IPS DF 6.9 (cell line): ENCODE data around the gene DTX4.

Experiments used
- DNase-seq: peaks from one replicate; pipeline ENCODE4 v3.0.0-alpha.2; 2013; ENCODE audit warnings: low read depth, low spot score
- H3K27ac ChIP-seq: one replicate; pipeline ENCODE4 v1.5.1; 2013; ENCODE audit warnings: low read length, control low read depth
- H3K27me3 ChIP-seq: 2 replicates; pipeline ENCODE4 v1.6.1; 2013; ENCODE audit warnings: mild to moderate bottlenecking, low read length; ENCODE audit not compliant: control insufficient read depth, insufficient read depth
- H3K36me3 ChIP-seq: 2 replicates; pipeline ENCODE4 v1.6.1; 2013; ENCODE audit warnings: low read length; ENCODE audit not compliant: control insufficient read depth, insufficient read depth
- H3K4me1 ChIP-seq: 2 replicates; pipeline ENCODE4 v1.6.1; 2013; ENCODE audit warnings: low read length; ENCODE audit not compliant: control insufficient read depth, insufficient read depth
- H3K4me3 ChIP-seq: 2 replicates; pipeline ENCODE4 v1.5.1; 2013; ENCODE audit warnings: mild to moderate bottlenecking, low read length
- H3K9me3 ChIP-seq: 2 replicates; pipeline ENCODE4 v1.6.1; 2013; ENCODE audit warnings: low read length, inconsistent platforms; ENCODE audit not compliant: control insufficient read depth, insufficient read depth
- WGBS: extraction: QIAGEN DNeasy Blood & Tissue Kit; methylation state at CpG from one replicate; pipeline ENCODE4 v1.1.7; 2013; ENCODE audit warnings: mixed read lengths, missing lambda C conversion rate; ENCODE audit not compliant: insufficient read length, insufficient coverage; 5-methylcytosine and 5-hydroxymethylcytosine counted together

The DTX4 gene

DNA sequence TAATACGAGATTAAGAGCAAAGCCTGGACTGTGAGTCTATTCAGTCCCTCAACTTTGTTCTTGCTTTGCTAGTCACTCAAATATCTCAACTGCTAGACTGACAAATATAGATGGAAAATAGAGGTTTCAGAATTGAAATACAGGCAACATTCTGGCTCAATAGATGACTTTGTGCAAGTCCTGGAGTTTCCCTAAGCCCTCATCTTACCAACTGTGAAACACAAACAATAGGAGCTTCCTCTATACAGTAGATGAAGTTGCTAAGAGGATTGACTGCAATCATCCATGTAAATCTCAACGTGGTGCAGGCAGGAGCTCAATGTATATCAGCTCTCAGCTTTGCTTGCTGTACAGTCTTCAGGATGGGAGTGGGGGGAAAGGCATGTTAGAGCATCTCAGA, 47.0 kb downstream of the DTX4 start:
- H3K27ac ChIP-seq: no peak overlapping the region
- H3K36me3 ChIP-seq: no peaks in the 10 kb centered on the region
- no peak for DNase-seq
- H3K4me1 ChIP-seq: no peaks in the 10 kb centered on the region
- WGBS: no CpG with 5 or more reads among the region's 2 CpGs
- H3K4me3 ChIP-seq: no peak overlapping the region
- H3K27me3 ChIP-seq: no peaks in the 10 kb centered on the region
- H3K9me3 ChIP-seq: no peaks in the 10 kb centered on the region

DNA sequence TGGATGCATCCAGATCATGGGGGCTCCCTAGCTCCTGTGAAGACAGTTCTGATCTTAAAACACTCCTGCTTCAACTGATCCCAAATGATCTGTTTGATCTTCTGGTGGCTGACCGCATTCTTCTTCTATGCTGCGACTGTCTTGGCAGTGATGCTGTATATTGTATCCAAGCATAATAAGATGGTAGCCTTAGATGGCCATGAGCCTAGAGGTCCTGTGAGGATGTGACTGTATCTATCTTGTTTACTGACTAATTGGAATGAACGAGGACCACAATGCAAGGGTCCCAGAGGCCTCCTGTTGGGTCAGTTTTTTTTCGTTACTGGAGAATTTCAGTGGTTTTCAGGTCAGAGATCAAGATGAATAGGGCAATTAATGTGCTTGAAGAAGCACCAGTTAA, 47.9 kb downstream of the DTX4 start:
- Histone ChIP-seq H3K4me3 (no peak overlapping the region), H3K36me3 (no peaks in the 10 kb centered on the region), H3K27ac (no peak overlapping the region), H3K27me3 (no peaks in the 10 kb centered on the region), H3K4me1 (no peaks in the 10 kb centered on the region), H3K9me3 (no peaks in the 10 kb centered on the region)
- no CpG with 5 or more reads among the region's 4 CpGs for WGBS
- no peak for DNase-seq

DNA sequence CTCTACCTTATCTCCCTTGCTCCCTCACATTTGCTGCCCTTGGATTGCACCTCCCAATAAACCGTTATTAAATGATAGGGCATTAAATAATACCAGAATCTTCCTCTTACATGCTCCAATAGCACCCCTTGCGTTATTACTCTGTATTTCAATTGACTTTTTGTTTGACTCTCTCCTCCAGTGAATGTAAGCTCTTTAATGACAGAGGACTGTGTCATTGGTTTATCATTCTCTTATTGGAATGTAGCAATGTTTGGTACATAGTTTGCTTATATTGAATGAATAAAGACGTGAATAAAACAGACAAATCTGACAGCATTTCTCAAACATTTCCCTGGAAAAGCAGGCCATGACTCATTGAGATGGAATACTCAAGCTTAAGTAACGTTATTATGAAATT, 49.5 kb downstream of the DTX4 start:
- WGBS: no CpG with 5 or more reads among the region's 4 CpGs
- Histone ChIP-seq H3K4me1 (no peaks in the 10 kb centered on the region), H3K27me3 (no peaks in the 10 kb centered on the region), H3K9me3 (no peaks in the 10 kb centered on the region), H3K27ac (no peak overlapping the region), H3K4me3 (no peak overlapping the region), H3K36me3 (no peaks in the 10 kb centered on the region)
- DNase-seq: no peak

DNA sequence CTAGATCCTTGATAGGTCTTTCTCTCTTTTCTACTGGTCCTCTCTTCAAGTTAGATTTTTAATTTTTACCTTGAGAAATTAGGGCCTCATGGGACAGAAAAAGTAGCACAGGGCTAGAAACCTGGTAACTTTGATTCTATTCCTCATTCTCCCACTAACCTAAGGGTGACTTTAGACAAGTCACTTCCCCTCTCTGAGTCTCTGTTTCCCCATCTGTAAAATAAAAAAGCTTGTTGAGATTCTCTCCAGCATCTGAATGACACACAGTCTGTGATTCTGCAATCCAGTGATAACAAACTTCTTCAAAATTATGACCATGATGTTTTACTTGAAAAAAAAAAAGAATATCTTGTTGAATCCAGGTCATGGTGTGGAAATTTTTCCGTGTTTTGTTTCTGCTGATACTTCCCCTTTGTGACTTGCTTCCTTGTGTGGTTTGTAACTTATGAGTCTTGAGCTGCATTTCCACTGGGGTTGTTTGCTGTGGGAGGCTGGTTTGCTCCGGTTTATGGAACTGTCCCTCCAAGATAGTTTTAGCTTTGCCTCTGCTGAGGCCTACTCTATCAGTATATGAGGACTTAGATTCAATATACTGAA, 50.6 kb downstream of the DTX4 start:
- no peak for DNase-seq
- WGBS: no CpG with 5 or more reads among the region's 2 CpGs
- no peaks in the 10 kb centered on the region for H3K27me3 ChIP-seq
- H3K36me3 ChIP-seq: no peaks in the 10 kb centered on the region
- H3K4me3 ChIP-seq: no peak overlapping the region
- no peaks in the 10 kb centered on the region for H3K4me1 ChIP-seq
- no peak overlapping the region for H3K27ac ChIP-seq
- H3K9me3 ChIP-seq: no peaks in the 10 kb centered on the region

DNA sequence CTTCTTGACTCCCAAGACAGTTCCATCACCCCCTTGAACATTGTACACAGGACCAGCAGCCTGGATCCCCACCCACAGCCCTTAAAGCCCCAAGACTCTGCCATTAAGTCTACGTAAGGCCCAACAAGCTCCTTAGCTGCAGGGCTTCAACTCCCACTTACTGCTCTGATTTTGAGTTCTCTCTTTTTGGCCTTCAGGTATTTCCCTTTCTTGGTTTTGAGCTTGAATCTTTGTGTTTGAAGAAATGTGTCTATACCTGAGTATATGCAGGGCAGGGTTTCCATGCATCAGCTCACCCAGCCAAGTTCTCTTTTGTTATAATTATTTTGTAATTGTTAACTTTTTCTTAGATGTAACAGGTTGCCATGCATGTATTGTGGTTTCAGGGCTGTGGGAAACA, 51.2 kb downstream of the DTX4 start:
- no peaks in the 10 kb centered on the region for H3K36me3 ChIP-seq
- H3K4me1 ChIP-seq: no peaks in the 10 kb centered on the region
- H3K9me3 ChIP-seq: no peaks in the 10 kb centered on the region
- WGBS: no CpG with 5 or more reads among the region's 1 CpG
- H3K27ac ChIP-seq: no peak overlapping the region
- no peak for DNase-seq
- H3K4me3 ChIP-seq: no peak overlapping the region
- no peaks in the 10 kb centered on the region for H3K27me3 ChIP-seq

DNA sequence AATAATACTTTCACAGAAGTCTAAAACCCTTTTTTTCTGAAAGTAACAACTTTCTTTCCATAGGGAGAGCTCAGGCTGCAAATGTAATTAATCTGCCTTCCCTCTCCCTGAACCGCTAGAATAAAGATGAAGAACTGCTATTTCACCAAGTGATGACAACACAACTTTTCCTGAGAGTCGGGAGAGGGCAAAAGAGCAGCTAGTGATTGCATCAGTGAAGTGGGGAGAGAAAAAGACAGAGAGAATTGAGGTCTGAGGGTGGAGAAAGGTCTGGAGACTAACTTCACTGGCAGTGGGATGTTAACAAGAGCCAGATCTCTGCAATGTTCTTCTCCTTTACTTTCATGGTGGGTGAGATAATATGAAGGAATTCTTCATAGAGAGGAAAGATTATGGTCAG, 51.7 kb downstream of the DTX4 start:
- Histone ChIP-seq H3K27me3 (no peaks in the 10 kb centered on the region), H3K27ac (no peak overlapping the region), H3K36me3 (no peaks in the 10 kb centered on the region), H3K9me3 (no peaks in the 10 kb centered on the region), H3K4me1 (no peaks in the 10 kb centered on the region), H3K4me3 (no peak overlapping the region)
- DNase-seq: no peak
- WGBS: no CpG with 5 or more reads among the region's 2 CpGs

DNA sequence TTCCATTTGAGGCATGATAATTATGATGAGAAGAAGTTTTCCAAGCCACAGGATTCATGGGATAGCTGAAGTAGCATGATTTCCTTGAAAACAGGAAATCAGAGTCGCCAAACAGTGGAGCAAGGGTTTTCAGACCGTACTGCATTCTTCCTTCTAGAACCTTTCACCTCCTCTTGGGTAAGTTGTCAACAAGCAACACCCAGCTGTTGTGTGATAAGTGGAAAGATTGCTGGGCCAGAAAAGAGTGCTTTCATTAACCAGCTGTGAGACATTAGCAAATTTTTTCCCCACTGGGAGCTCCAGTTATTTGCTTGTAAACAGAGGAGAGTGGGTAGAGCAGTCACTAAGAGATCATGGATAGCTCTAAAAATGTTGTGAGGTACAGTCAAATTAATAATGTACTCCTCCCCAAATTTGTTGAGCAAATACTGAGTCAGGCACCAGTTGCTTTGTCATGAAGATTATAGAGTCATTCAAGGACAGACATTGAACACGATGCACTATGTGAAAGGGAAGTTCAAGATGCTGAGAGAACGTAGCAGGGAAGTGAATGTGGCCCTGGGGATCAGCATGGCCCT, 52.5 kb downstream of the DTX4 start:
- no peaks in the 10 kb centered on the region for H3K27me3 ChIP-seq
- no CpG with 5 or more reads among the region's 4 CpGs for WGBS
- H3K27ac ChIP-seq: no peak overlapping the region
- no peaks in the 10 kb centered on the region for H3K9me3 ChIP-seq
- H3K36me3 ChIP-seq: no peaks in the 10 kb centered on the region
- no peak for DNase-seq
- H3K4me1 ChIP-seq: no peaks in the 10 kb centered on the region
- no peak overlapping the region for H3K4me3 ChIP-seq

DNA sequence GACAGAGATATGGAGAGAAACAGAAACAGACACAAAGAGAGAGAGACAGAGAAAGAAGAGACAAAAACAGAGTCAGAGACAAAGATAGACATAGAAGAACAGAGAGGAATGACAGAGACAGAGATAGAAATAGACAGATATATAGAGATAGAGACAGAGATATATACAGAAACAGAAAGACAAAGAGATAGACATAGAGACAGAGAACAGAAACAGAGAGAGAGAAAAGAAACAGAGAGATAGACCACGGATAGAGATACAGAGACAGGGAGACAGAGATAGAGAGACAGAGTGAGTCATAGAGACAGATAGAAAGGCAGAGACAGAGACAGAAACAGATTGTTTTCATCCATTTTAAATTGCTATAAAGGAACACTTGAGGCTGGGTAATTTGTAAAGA, 53.1 kb downstream of the DTX4 start:
- Histone ChIP-seq H3K9me3 (no peaks in the 10 kb centered on the region), H3K27me3 (no peaks in the 10 kb centered on the region), H3K27ac (no peak overlapping the region), H3K4me3 (no peak overlapping the region), H3K36me3 (no peaks in the 10 kb centered on the region), H3K4me1 (no peaks in the 10 kb centered on the region)
- DNase-seq: no peak
- WGBS: no CpG with 5 or more reads among the region's 1 CpG

DNA sequence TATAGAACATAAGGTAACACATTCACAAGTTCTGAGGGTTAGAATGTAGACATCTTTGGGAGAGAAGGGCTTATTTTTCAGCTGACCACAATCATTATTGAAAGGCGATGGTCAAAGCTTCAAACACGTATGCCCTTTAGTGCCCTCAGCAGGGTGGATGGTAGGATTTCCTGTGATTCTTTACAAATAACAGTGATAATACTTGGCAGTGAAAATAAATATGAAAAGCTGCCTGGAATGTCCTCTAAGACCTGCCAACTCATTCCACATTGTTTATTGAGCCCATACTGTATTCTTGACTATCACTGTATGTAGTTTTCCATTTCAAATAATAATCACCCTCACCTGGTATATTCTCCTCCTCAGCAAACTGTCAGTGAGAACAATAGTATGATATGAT, 54.5 kb downstream of the DTX4 start:
- DNase-seq: no peak
- WGBS: no CpG with 5 or more reads among the region's 2 CpGs
- Histone ChIP-seq H3K4me1 (no peaks in the 10 kb centered on the region), H3K9me3 (no peaks in the 10 kb centered on the region), H3K4me3 (no peak overlapping the region), H3K27ac (no peak overlapping the region), H3K36me3 (no peaks in the 10 kb centered on the region), H3K27me3 (no peaks in the 10 kb centered on the region)

DNA sequence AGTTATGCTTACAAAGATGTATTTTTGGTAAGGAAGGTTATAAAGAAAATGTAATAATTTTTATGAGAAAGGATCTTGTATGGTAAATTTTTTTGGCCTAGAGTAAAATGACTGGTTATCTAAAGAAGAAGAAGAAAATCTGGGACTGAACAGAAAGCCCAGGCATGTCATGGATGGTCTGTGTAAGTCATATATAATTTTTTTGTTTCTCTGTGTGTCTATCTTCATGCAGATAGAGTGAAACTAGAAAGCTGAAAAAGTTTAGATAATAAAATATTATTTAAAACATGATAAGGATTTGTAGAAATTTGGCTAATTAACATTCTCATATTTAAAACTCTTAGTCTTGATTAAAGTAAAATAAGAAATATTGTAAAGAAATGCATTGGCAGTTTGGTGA, 68.4 kb downstream of the DTX4 start:
- H3K27ac ChIP-seq: no peak overlapping the region

DNA sequence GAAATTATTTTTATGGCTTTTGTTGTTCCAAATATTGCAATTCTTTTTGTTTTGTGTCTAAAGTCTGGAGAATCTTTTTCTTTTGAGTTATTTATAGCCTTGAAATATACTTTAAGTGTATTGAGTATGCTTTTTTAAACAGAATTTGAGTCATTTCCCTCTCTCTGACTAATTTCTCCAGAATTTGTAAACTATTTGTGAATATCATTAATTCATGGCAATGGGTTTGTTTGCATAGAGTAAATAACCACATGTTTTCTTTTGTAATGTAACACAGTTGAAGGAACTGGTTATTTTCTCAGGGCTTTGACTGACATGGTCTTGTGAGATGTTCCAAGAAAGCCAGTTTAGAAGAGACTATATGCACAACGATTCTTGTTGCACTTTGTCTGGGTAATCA, 71.7 kb downstream of the DTX4 start:
- H3K4me1 ChIP-seq: no peaks in the 10 kb centered on the region
- no peak for DNase-seq
- no peaks in the 10 kb centered on the region; the same call in 1 of the 2 replicates for H3K9me3 ChIP-seq
- no peaks in the 10 kb centered on the region for H3K36me3 ChIP-seq
- H3K4me3 ChIP-seq: no peak overlapping the region
- no peak overlapping the region for H3K27ac ChIP-seq
- WGBS: no CpG with 5 or more reads among the region's 1 CpG
- H3K27me3 ChIP-seq: no peaks in the 10 kb centered on the region

More for the DNA sequence above, 68.4 kb downstream of the DTX4 start:
- Histone ChIP-seq H3K36me3 (no peaks in the 10 kb centered on the region), H3K9me3 (no peaks in the 10 kb centered on the region; the same call in 1 of the 2 replicates), H3K4me3 (no peak overlapping the region), H3K27me3 (no peaks in the 10 kb centered on the region), H3K4me1 (no peaks in the 10 kb centered on the region)
- DNase-seq: no peak
